HL-60 (cell line): Measurements from ENCODE around the gene TXNRD2.

ENCODE experiments used
- CTCF ChIP-seq: IDR thresholded peaks from one replicate; pipeline ENCODE4 v1.5.1; 2011; ENCODE audit warnings: low read length, control low read depth, inconsistent platforms; ENCODE audit not compliant: insufficient read depth
- GABPA ChIP-seq: IDR thresholded peaks from 2 replicates; pipeline ENCODE4 v1.6.1; 2012; ENCODE audit warnings: low read depth
- POLR2AphosphoS5 ChIP-seq: IDR thresholded peaks from 2 replicates; pipeline ENCODE4 v1.6.1; 2012; ENCODE audit warnings: low read depth

GRCh38 chr22:19961201-19961580 lies 19.6 kb upstream of the TXNRD2 start:
- TF ChIP-seq CTCF (no peak), POLR2AphosphoS5 (no peak), GABPA (no peak)
